ENCODE data around the gene TDRD1.

The TDRD1 gene

DNA sequence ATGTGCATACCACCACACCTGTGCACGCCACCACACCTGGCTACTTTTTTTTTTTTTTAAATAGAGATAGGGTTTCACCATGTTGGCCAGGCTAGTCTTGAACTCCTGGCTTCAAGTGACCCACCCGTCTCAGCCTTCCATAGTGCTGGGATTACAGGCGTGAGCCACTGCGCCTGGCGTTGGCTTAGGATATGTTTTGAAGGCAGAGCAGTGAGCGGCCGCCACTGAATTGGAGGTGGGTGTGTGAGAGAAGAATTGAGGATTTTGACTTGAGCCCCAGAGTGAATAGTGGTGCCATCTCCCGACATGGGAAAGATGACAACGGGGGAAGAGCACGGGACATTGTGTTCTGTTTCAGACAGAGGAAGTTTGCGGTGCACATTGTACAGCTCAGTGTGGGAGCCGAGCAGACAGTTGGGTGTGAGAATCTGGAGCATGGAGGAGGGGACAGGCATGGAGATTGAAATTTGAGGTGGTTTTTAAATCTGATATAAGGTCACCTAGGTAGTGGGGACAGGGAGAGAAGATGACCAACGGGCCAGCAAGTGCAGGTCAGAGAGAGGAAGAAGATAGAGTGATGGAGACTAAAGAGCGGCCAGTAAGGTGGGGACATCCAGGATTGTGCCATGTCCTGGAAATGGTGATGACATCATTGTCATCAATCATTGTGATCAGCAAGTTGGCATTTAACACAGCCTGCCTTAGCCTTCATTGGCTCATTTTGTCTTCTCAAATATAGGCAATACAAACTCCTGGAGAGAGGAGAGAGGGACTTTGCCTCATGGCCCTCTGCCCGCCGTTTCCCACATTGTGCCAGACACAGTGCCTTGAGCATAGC, 95.7 kb downstream of the TDRD1 start:
- ChIA-PET POLR2A (no interaction called here), CTCF (no interaction called here)
- 96% methylated on average over 15 of the region's 16 CpGs for WGBS (ENCODE audit: insufficient coverage)
- Histone ChIP-seq H3K4me3 (ENCODE audit: control insufficient read depth in 1 of 7, extremely low read depth in 1 of 7, insufficient read depth in 4 of 7, low read depth in 2 of 7, low read length in 6 of 7) (no peak overlapping the region), H3K27ac (ENCODE audit: insufficient read depth in 1 of 2, low read depth in 1 of 2, low read length in 2 of 2, poor library complexity in 1 of 2, severe bottlenecking in 2 of 2) (no peak overlapping the region), H3K27me3 (replicated peaks in 2 of 5; ENCODE audit: control insufficient read depth in 4 of 5, insufficient read depth in 5 of 5, low read length in 4 of 5) (peaks cover 0 to 4% (median 0%) of the 10 kb centered on the region in 5 experiments), H3K4me1 (ENCODE audit: control extremely low read depth in 1 of 4, control insufficient read depth in 4 of 4, insufficient read depth in 4 of 4, low read length in 3 of 4) (no peaks in the 10 kb centered on the region), H3K36me3 (ENCODE audit: control insufficient read depth in 4 of 4, insufficient read depth in 4 of 4, low read length in 3 of 4) (no peaks in the 10 kb centered on the region), H3K9me3 (ENCODE audit: control extremely low read depth in 1 of 5, control insufficient read depth in 4 of 5, insufficient read depth in 2 of 5, low read depth in 1 of 5, low read length in 4 of 5) (no peaks in the 10 kb centered on the region)
- no peak for DNase-seq

DNA sequence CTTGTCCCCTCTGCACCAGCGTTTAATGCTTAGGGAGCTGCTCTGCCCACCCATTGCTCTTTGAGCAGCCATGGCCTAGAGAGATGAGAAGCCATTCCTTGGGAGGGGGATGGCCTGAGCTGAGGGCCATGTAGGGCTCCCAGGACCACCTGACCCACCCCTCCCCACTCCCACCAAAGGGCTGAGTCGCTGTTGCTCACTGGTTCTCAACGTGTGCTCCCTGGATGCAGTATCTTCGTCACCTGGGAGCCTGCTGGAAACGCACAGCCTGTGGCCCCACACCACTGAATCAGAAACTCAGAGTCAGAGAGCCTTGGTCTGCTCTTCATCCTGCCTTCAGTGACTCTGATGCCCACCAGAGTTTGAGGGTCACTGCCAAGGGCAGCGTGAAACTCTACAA, 96.9 kb downstream of the TDRD1 start:
- Histone ChIP-seq H3K9me3 (ENCODE audit: control extremely low read depth in 1 of 5, control insufficient read depth in 4 of 5, insufficient read depth in 2 of 5, low read depth in 1 of 5, low read length in 4 of 5) (no peaks in the 10 kb centered on the region), H3K36me3 (ENCODE audit: control insufficient read depth in 4 of 4, insufficient read depth in 4 of 4, low read length in 3 of 4) (no peaks in the 10 kb centered on the region), H3K4me3 (ENCODE audit: control insufficient read depth in 1 of 7, extremely low read depth in 1 of 7, insufficient read depth in 4 of 7, low read depth in 2 of 7, low read length in 6 of 7) (no peak overlapping the region), H3K27me3 (replicated peaks in 2 of 5; ENCODE audit: control insufficient read depth in 4 of 5, insufficient read depth in 5 of 5, low read length in 4 of 5) (peaks cover 0 to 4% (median 0%) of the 10 kb centered on the region in 5 experiments), H3K4me1 (ENCODE audit: control extremely low read depth in 1 of 4, control insufficient read depth in 4 of 4, insufficient read depth in 4 of 4, low read length in 3 of 4) (no peaks in the 10 kb centered on the region), H3K27ac (ENCODE audit: insufficient read depth in 1 of 2, low read depth in 1 of 2, low read length in 2 of 2, poor library complexity in 1 of 2, severe bottlenecking in 2 of 2) (no peak overlapping the region)
- ChIA-PET CTCF (no interaction called here), POLR2A (no interaction called here)
- DNase-seq = no peak
- WGBS (ENCODE audit: insufficient coverage) = 90% methylated on average over 3 of the region's 6 CpGs

DNA sequence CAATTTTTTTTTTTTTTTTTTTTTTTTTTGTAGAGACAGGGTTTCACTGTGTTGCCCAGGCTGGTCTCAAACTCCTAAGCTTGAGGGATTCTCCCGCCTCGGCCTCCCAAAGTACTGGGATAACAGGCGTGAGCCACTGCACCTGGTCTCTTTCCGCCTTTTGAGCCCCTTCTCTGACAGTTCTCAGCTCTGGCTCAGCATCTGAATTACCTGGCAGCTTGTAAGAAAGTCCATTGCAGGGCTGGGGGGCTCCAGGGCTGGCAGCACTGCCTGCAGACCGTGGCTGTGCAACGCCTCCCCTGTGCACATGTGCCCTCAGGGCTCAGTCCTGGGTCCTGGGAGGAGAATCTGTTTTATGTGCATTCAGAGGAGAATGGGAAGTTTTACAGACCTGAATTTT, 97.5 kb downstream of the TDRD1 start:
- Histone ChIP-seq H3K9me3 (ENCODE audit: control extremely low read depth in 1 of 5, control insufficient read depth in 4 of 5, insufficient read depth in 2 of 5, low read depth in 1 of 5, low read length in 4 of 5) (no peaks in the 10 kb centered on the region), H3K4me1 (ENCODE audit: control extremely low read depth in 1 of 4, control insufficient read depth in 4 of 4, insufficient read depth in 4 of 4, low read length in 3 of 4) (no peaks in the 10 kb centered on the region), H3K27me3 (replicated peaks in 2 of 5; ENCODE audit: control insufficient read depth in 4 of 5, insufficient read depth in 5 of 5, low read length in 4 of 5) (peaks cover 0 to 4% (median 0%) of the 10 kb centered on the region in 5 experiments), H3K36me3 (ENCODE audit: control insufficient read depth in 4 of 4, insufficient read depth in 4 of 4, low read length in 3 of 4) (no peaks in the 10 kb centered on the region), H3K4me3 (ENCODE audit: control insufficient read depth in 1 of 7, extremely low read depth in 1 of 7, insufficient read depth in 4 of 7, low read depth in 2 of 7, low read length in 6 of 7) (no peak overlapping the region), H3K27ac (ENCODE audit: insufficient read depth in 1 of 2, low read depth in 1 of 2, low read length in 2 of 2, poor library complexity in 1 of 2, severe bottlenecking in 2 of 2) (no peak overlapping the region)
- no peak for DNase-seq
- 100% methylated on average over 4 of the region's 6 CpGs for WGBS (ENCODE audit: insufficient coverage)
- CTCF ChIA-PET = no interaction called here
- POLR2A ChIA-PET = no interaction called here

DNA sequence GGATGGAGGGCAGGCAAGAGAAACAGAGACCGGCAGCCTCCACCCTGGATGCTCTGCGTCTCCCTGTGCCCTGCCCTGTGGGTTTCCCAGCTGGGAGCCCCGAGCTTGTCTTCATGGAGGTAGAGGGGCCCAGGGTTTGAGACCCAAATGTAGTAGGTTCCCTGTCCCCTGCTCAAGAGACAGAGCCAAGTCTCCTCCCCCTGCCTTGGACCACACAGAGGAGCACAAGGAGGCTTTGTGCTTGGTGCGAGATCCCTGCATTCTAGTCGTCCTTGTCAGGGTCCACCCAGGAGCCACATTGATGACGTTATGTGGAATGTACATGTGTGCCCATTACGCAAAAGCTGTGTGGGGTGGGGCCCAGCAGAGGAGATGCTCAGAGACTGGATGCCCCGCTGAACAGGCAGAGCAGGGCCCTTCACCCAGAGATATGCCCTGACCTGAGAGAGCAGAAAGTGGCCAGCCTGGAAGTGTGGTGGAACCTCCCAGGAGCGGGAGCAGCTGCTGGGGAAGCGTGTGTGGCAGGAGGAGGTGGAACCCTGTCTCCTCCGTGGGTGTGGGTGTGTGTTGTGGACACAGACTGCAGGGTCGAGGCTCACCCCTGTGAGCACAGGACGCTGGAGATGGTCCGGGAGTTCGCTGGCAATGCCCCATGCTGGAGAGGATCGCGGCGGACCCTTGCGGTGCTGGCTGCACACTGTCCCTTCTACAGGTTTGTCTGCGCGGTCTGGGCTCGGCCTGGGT, 99.2 kb downstream of the TDRD1 start:
- no peaks in the 10 kb centered on the region for H3K36me3 ChIP-seq (ENCODE audit: control insufficient read depth in 4 of 4, insufficient read depth in 4 of 4, low read length in 3 of 4)
- no peaks in the 10 kb centered on the region for H3K4me1 ChIP-seq (ENCODE audit: control extremely low read depth in 1 of 4, control insufficient read depth in 4 of 4, insufficient read depth in 4 of 4, low read length in 3 of 4)
- no peaks in the 10 kb centered on the region for H3K9me3 ChIP-seq (ENCODE audit: control extremely low read depth in 1 of 5, control insufficient read depth in 4 of 5, insufficient read depth in 2 of 5, low read depth in 1 of 5, low read length in 4 of 5)
- ChIA-PET CTCF (interaction anchor here (1.2 kb wide), 1 partner anchor 10 kb away, joined by 3 read pairs; no protein-coding TSS in a partner anchor), POLR2A (no interaction called here)
- DNase-seq = no peak
- 97% methylated on average over 16 of the region's 22 CpGs for WGBS (ENCODE audit: insufficient coverage)
- no peak overlapping the region for H3K27ac ChIP-seq (ENCODE audit: insufficient read depth in 1 of 2, low read depth in 1 of 2, low read length in 2 of 2, poor library complexity in 1 of 2, severe bottlenecking in 2 of 2)
- no peak overlapping the region for H3K4me3 ChIP-seq (ENCODE audit: control insufficient read depth in 1 of 7, extremely low read depth in 1 of 7, insufficient read depth in 4 of 7, low read depth in 2 of 7, low read length in 6 of 7)
- H3K27me3 ChIP-seq (replicated peaks in 2 of 5; ENCODE audit: control insufficient read depth in 4 of 5, insufficient read depth in 5 of 5, low read length in 4 of 5) = peaks cover 0 to 2% (median 0%) of the 10 kb centered on the region in 5 experiments

DNA sequence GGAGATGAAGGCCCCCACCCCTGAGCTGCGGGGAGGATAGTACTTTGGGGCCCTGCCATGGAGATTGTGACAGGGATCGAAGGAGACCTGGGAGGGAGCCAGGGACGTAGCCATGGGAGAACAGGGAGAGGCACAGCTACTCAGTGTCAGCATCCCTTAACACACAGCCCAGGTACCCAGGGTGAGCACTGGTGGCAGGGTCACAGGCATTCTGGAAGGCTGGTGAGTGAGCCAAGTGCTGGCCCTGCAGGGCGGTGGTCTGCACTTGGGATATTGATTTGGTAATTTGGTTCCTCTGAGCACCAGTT, 99.7 kb downstream of the TDRD1 start:
- Histone ChIP-seq H3K27me3 (replicated peaks in 2 of 5; ENCODE audit: control insufficient read depth in 4 of 5, insufficient read depth in 5 of 5, low read length in 4 of 5) (peaks cover 0 to 2% (median 0%) of the 10 kb centered on the region in 5 experiments), H3K4me3 (ENCODE audit: control insufficient read depth in 1 of 7, extremely low read depth in 1 of 7, insufficient read depth in 4 of 7, low read depth in 2 of 7, low read length in 6 of 7) (no peak overlapping the region), H3K36me3 (ENCODE audit: control insufficient read depth in 4 of 4, insufficient read depth in 4 of 4, low read length in 3 of 4) (no peaks in the 10 kb centered on the region), H3K4me1 (ENCODE audit: control extremely low read depth in 1 of 4, control insufficient read depth in 4 of 4, insufficient read depth in 4 of 4, low read length in 3 of 4) (no peaks in the 10 kb centered on the region), H3K27ac (ENCODE audit: insufficient read depth in 1 of 2, low read depth in 1 of 2, low read length in 2 of 2, poor library complexity in 1 of 2, severe bottlenecking in 2 of 2) (no peak overlapping the region), H3K9me3 (ENCODE audit: control extremely low read depth in 1 of 5, control insufficient read depth in 4 of 5, insufficient read depth in 2 of 5, low read depth in 1 of 5, low read length in 4 of 5) (no peaks in the 10 kb centered on the region)
- DNase-seq = no peak
- ChIA-PET CTCF (interaction anchor here (1.2 kb wide), 1 partner anchor 10 kb away, joined by 3 read pairs; no protein-coding TSS in a partner anchor), POLR2A (no interaction called here)
- WGBS (ENCODE audit: insufficient coverage) = 100% methylated on average over 3 of the region's 4 CpGs

DNA sequence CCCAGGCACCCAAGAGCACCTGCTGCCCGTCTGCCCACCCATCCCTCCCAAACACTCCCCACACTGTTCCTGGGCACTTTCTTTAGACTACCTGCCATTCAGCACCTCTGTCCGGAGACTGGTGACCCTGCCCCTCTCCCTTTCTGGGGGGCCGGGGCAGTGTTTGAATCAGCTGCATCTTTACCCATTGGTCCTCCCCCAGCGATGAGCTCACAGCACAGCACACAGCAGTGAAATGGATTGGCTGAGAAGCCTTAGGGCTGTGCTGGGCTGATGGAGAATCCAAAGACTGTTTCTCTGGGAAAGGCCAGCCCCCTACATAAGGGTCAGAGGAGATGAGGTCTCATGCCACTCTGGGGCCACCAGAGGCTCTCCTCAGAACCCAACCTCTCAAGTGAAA, 100.1 kb downstream of the TDRD1 start:
- ChIA-PET CTCF (interaction anchor here (1.2 kb wide), 1 partner anchor 9 kb away, joined by 3 read pairs; no protein-coding TSS in a partner anchor), POLR2A (no interaction called here)
- Histone ChIP-seq H3K36me3 (ENCODE audit: control insufficient read depth in 4 of 4, insufficient read depth in 4 of 4, low read length in 3 of 4) (no peaks in the 10 kb centered on the region), H3K4me1 (ENCODE audit: control extremely low read depth in 1 of 4, control insufficient read depth in 4 of 4, insufficient read depth in 4 of 4, low read length in 3 of 4) (no peaks in the 10 kb centered on the region), H3K27ac (ENCODE audit: insufficient read depth in 1 of 2, low read depth in 1 of 2, low read length in 2 of 2, poor library complexity in 1 of 2, severe bottlenecking in 2 of 2) (no peak overlapping the region), H3K27me3 (replicated peaks in 2 of 5; ENCODE audit: control insufficient read depth in 4 of 5, insufficient read depth in 5 of 5, low read length in 4 of 5) (peaks cover 0 to 2% (median 0%) of the 10 kb centered on the region in 5 experiments), H3K4me3 (ENCODE audit: control insufficient read depth in 1 of 7, extremely low read depth in 1 of 7, insufficient read depth in 4 of 7, low read depth in 2 of 7, low read length in 6 of 7) (no peak overlapping the region), H3K9me3 (ENCODE audit: control extremely low read depth in 1 of 5, control insufficient read depth in 4 of 5, insufficient read depth in 2 of 5, low read depth in 1 of 5, low read length in 4 of 5) (no peaks in the 10 kb centered on the region)
- DNase-seq = no peak
- 100% methylated on average over 4 of the region's 4 CpGs for WGBS (ENCODE audit: insufficient coverage)
